HG03103 (cell line): Measurements from ENCODE around the gene HRH2.

Source experiments
- ATAC-seq: cut with Tn5 transposase; IDR thresholded peaks from one replicate; pipeline ENCODE4 v1.9.1; 2021; ENCODE audit warnings: low read depth; ENCODE audit not compliant: unreplicated experiment

The HRH2 gene

DNA sequence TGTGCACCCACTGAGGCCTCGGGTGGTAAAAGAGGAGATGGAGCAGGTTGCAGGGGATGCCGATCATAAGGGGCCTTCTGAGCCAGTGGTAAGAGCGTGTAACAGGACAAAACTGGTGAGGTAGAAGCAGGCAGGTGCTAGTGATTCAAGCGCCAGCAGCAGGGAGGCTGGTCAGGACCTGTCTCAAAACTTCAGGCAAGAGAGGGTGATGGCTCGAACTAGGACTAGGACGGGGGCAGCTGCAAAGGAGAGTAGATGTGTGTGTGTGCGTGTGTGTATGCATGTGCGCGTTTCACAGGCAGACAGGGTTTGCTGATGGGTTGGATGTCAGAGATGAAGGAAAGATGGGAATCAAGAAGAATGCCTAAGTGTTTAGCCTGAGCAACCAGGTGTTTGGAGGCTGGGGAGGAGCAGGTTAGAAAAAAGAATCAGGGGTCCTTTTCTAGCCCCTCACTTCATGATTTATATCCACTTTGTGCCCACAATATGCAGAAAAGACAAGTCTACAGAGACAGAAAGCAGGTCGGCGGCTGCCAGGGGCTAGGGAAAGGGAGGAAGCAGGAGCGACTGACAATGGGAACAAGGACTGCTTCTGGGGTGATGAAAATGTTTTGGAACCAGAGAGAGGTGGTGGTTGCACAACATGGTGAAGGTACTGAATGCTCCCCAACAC is 15.2 kb downstream of the HRH2 start:
- no peak for ATAC-seq

DNA sequence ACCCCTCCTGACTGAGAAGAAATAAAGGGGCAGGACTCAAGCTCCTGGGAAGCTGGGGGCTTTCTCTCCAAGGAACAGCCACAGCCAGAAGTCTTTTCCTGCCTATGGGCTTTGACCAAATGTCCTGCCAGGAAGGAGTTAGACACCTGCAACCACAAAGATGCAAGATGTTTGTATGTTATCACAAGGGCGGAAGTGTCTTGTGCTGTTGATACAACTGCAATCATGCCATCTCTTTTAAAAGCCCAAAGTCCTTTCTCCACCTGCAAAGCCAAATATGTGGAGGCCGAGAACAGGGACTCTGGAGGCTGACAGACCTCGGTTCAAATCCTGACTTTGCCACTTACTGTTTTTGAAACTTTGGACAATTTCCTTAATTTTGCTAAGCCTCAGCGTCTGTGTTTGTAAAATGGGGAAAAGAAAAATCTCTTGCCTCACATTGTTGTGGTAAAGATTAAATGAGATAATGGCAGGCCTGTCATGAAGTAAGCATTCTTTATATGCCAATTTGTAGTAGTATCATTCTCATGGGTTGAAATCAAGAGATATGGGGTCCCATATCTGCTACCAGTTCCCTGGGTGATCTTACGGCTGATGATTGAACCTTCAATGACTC is 17.0 kb downstream of the HRH2 start:
- ATAC-seq = no peak

DNA sequence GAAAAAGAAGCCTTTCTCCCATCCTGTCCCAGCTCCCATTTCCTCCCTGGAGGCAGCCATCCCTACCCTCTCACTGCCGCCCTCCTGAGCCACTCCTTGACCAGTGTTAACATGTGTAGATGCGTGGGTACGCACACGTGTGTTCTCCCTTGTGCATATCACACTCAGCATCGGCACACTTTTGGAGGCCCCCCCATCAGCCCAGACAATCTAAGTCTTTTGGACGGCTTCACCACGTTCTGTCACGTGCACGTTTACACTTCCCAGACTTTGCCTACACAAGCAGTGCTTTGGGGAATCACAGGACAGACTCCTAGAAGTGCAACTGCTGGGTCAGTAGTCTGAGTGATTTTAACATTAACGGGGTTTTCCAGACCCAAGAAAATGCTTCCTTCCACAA is 18.0 kb downstream of the HRH2 start:
- no peak for ATAC-seq

DNA sequence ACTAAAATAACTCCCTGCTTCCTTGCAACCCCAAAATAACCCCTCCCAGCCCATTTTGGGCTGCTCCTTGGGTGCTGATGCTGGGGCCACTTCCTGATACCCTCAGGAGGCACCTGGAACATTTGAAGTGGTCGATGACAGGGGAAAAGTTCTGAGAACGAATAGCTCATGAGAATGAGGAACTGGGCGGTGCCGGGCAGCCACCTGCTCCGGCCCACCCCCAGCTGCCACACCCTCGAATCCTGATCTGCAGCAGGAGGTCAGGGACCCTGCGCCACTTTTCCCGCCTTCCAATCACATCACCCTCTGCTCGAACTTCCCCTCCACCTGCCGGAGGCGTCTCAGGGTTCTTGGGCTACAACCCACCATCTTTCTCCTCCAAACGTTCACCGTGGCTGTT is 19.7 kb downstream of the HRH2 start:
- no peak for ATAC-seq

DNA sequence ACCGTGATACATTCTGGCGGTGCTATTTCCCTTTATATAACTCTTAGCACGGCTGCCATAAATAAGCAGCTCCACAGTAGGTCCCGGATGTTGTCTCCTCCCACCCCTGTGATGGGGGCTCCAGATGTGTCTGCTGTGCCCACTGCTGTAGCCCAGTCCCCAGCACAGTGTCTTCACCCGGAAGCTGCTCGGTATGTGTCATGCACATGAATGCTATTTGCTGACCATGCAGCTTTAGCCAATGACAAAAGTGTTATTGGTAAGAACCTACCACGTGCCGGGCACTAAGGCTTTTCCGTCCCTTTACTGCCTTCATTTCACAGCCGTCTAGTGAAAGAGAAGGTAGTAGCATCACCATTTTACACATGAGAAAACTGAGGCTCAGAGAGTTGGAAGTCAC is 20.2 kb downstream of the HRH2 start:
- no peak for ATAC-seq

DNA sequence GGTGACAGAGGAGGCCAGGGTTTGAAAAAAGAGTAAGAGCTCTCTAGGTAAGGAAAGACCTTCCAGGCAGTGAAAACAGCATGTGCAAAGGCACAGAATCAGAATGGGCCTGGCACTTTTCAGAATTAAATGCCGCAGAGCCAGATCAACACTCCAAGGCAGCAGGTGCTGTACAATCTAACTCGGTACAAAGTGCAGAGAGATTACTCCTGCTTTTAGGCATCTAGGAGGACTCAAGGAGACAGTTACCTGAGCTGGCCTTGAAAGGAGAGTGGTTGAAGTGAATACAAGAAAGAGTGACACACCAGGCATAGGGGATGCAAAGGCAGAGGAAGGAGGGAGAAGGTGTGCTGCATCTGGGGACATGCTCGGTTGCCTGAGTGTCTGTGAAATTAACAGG is 21.5 kb downstream of the HRH2 start:
- ATAC-seq = no peak

DNA sequence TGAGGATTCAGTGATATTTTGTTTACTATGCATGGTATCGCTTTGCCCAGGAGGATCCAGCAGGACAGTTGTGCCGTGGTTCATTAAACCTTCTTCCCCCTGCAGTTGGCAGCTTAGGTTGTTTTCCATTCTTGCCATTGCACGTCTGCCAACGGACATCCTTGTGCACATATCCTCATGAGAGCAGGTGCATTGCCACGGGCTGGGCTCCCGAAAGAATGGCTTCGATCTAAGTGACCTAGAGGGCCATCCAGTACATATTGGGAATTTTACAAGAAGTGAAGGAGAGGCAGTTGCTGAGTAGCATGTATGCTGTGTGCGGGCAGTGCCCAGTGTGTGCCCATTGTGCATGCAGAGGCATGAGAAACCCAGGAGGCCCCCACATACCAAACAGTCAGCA is 22.1 kb downstream of the HRH2 start:
- ATAC-seq = no peak

DNA sequence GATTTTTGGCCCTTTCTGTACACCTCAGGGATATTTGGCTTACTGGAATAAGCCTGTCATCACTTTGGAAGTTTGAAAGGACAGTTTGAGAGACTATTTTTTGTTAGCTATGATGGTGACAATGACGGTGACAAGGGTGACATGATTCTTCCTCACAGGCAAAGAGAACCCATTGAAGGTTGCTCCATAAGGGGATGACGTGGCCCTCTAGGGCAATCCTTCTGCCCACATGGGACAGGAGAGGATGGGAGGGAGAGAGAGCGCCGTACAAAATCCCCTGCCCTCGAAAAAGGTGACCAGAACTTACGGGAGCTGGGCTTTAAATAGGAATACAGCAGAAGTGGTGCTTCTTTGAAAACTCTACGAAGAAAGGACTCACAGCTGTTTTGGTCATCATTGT is 22.6 kb downstream of the HRH2 start:
- no peak for ATAC-seq

DNA sequence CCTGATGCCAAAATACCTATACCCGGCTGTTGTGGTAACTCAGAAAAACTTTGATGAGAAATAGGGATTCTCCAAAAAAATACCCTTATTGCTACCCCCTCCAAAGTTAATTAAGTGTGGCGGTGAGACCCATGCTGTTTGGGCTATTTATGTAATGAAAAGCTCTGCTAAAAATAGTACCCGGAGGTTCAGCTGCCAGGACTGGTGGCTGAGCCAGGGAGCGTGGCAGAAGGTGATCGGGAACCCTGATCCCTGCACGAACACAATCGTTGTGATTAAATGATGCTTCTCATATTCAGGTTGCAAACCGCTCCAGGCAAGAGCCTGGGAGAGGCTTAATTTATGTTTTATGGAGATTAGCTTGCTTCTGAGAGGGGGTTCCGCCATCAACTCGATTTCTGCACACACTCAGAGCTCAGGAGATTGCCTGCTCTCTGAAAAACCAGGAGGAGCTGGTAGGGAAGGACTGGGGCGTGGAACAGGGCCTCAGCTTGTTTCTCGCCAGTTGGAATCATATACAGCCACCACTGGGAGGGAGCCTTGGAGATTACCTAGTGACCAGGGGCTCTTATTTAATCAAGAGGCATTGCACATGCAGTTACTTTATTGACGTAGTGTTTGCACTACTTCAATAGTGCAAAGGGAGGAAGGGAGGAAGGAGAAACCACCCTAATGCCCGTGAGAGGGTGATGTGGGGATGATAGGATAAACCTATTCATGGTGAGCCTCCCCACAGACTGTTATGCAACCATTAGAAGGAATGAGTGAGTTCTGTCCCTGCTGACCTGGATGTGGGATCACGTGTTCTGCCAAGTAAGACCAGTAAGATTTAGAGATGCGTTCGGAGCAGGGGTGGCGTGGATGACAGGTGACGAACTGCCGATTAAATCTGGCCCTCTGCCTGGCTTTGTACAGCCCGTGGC is 23.4 kb downstream of the HRH2 start:
- no peak for ATAC-seq

DNA sequence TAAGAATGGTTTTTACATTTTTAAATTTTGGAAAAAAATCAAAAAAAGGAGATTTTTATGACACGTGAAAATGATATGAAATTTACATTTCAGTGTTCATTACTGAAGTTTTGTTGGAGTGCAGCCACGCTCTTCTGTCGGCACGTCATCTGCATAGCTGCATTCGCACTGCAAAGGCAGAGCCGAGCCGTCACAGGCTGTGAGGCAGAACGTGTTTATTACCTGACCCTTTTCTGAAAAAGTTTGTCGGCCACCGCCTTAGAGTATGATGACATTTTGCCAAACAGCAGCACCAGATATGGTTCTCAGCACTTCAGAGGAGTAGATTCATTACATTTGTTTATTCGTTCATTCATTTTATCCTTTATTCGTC is 24.1 kb downstream of the HRH2 start:
- ATAC-seq = no peak

DNA sequence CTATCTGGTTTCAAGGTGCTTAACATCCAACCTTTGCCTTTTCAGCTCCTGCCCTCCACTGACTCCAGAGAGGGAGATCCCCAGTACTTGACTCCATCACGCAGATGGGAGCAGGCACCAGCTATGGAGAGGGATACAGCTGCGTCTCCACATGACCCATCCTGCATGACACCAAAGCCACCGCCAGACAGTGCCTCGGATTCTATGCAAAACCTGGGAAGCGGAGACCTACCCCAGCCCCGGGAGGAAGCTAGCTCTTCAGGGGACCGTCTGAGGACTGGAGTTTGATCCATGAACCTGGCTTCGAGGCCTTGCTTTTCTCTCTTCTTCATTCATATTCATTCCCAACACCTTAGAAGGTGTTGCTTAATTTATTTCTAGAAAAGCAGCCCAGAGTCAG is 24.8 kb downstream of the HRH2 start:
- ATAC-seq = no peak

DNA sequence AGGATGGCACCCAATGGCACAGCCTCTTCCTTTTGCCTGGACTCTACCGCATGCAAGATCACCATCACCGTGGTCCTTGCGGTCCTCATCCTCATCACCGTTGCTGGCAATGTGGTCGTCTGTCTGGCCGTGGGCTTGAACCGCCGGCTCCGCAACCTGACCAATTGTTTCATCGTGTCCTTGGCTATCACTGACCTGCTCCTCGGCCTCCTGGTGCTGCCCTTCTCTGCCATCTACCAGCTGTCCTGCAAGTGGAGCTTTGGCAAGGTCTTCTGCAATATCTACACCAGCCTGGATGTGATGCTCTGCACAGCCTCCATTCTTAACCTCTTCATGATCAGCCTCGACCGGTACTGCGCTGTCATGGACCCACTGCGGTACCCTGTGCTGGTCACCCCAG is 25.4 kb downstream of the HRH2 start:
- no peak for ATAC-seq

DNA sequence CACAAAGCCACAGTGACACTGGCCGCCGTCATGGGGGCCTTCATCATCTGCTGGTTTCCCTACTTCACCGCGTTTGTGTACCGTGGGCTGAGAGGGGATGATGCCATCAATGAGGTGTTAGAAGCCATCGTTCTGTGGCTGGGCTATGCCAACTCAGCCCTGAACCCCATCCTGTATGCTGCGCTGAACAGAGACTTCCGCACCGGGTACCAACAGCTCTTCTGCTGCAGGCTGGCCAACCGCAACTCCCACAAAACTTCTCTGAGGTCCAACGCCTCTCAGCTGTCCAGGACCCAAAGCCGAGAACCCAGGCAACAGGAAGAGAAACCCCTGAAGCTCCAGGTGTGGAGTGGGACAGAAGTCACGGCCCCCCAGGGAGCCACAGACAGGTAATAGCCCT is 26.1 kb downstream of the HRH2 start:
- ATAC-seq = no peak

DNA sequence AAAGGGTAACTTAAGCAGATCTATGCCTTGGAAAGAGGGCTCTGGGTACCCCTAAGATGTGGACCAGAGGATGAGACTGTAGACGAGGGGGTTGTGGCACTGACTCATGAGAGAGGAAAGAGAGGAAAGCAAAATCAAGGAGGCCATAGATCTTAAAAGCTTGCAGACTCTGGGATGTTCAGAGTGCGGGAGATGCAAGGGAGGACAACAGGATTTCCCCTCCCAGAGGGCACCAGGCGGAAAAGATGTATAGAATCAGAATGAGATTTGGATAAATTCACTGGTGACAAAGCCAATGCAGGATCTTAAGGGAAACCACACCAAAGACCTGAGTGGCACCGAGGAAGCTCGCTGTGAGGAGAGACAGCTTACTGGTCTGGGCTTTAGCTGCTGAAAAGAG is 27.1 kb downstream of the HRH2 start:
- no peak for ATAC-seq

DNA sequence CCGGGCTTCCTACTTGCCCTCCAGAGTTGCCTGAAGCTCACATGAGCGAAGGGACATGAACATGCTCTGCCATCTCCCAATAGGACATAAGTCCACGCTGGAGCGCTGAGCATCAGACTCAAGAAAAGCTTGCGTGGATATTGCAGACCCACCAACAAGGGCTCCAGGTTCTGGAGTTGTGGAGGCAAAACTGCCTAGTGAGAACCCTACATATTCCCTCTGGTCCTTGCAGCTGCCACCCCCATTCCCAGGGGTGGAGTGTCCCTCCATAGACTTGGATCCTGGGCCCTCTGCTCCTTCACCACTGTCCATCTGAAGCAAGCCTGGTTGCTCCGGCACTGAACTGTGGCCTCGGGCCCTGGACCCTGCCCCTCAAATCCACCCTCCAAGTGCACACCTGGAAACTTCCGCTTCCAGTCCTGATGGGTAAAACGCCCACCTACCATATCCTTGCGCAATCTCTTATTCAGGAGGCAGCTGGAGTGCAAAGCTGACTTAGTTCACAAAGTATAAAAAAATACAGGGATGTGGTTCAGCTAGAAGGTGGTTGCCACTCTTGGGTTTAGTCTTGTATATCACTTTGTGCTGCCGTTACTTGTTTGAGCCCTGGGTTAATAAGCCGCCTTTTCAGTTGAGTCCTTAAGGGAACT is 28.0 kb downstream of the HRH2 start:
- ATAC-seq = no peak

DNA sequence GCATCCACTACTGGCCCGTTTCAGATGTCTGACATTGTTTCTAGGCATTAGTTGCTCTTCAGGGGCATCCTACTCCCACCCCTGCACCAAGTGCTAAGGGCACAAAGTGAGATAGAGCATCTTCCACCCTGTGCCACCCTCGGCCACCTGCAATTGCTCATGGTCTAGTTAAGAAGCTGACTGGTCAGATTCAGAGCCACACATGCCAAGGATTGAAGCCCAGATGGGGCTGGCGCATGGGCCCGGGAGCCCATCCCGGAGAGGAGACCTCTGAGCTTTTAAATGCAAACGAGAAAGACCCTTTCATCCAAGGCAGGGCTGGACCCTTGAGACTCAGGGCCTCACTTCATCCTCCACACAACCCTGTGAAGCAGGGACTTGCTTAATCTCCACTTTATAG is 28.5 kb downstream of the HRH2 start:
- ATAC-seq = no peak

DNA sequence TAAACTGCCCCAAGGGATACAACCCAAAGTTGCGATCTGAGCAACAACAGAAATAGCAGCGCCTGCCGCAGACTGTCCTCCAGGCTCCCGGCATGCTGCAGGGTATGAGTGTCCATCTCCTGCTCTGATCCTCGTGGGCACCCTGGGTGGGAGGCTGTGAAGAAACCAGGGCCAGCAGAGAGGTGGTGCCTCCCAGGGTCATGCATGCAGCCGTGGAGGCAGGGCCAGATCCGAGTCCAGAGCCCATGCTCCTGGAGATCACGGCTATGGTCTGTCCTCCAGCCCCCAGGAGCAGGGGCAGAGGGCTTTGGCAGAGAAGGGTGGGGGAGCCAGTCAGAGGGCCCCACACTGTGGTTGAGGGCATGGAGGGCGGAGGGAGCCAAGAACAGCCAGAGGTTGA is 29.0 kb downstream of the HRH2 start:
- ATAC-seq = no peak

DNA sequence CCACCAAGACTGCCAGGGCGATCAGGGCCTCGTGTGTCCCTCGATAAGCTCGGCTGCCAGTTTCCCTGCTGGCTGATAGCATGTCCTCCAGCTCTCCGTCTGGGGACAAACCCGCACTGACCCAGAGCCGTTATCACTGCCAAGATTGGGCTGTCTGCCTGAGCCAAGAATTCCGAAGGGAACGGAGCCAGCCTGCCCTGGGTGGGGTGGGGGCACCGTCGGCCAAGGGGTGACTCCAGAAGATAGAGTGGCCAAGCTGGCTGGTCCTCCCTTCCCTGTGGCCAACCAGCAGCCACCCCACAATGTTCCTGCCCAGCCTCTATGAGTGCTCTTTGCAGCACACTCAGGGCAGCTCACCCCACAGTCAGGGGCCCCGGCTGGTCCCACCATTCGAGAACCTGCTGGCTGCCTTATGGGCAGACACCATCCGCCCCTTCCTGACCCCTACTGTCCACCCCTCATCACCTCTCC is 29.4 kb downstream of the HRH2 start:
- no peak for ATAC-seq

DNA sequence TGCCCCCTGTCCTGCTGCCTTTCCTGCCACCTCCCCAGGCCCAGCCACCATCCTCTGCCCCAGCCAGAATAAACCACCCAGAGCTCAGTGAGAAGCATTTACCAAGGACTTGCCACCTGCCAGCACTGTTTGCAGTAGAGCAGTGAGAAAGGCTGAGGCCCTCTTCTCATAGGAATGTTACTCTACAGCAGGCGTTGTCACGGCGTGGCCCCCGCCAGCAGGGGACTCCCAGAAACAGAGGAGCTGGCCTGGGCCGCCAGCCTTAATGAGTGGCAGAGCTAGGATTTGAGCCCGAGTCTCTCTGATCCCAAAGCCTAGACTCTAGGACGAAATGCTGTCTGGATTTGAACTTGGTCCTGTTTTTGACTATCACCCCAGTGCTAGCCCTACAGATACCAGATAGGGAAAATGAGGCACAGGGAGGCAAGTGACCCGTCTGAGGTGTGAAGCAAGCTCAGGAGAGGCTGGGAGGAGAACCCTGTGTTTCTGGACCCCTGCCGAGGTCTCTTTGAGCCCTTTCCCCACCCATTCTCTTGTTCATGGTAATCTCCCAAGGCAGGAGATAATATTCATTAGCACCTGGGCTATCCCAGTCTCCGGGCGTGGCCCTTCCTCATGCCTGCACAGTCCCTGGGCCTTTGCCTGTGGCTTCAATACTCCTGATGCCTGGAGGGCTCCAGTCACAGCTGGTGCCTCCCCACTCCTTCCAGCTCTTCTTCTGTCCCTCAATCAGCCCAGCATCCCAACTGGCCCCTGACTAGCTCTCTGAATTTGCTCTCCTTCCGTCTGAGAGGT is 30.7 kb downstream of the HRH2 start:
- no peak for ATAC-seq
